Activated T-helper 1 cell treated with anti-CD3 and anti-CD28 coated beads, Interleukin-12 subunit alpha, Interleukin-12 subunit beta, Interleukin-2, Interleukin-4 antibody, amounts not matched to agents 30 ng/mL and 10 ng/mL and 1 ng/mL, durations not matched to agents 14 hours and 24 hours and 36 hours (primary cell): ENCODE results near the gene GAPDHS. TPM values are rescaled to one million over a fixed set of nuclear protein-coding genes. Genes with fewer than 3 reads are reported as not detected.
A peak's percentile ranks its signal among the peaks of the same experiment; 100 is the strongest.

Source experiments
- DNase-seq: peaks from one replicate; pipeline ENCODE4 v3.0.0; 2021; ENCODE audit warnings: low spot score
- H3K27ac Mint-ChIP-seq: one replicate; pipeline ENCODE4 v1.8.0; 2021; ENCODE audit warnings: mild to moderate bottlenecking, mixed read lengths
- H3K27me3 Mint-ChIP-seq: one replicate; pipeline ENCODE4 v1.8.0; 2022; ENCODE audit warnings: mild to moderate bottlenecking, moderate library complexity, mixed read lengths; ENCODE audit not compliant: insufficient read depth
- H3K36me3 Mint-ChIP-seq: one replicate; pipeline ENCODE4 v1.8.0; 2021; ENCODE audit warnings: low read depth, mixed read lengths
- H3K4me1 Mint-ChIP-seq: one replicate; pipeline ENCODE4 v1.8.0; 2021; ENCODE audit warnings: low read depth, mixed read lengths
- H3K4me3 Mint-ChIP-seq: one replicate; pipeline ENCODE4 v1.8.0; 2021; ENCODE audit warnings: mild to moderate bottlenecking, moderate library complexity, mixed read lengths
- H3K9me3 Mint-ChIP-seq: one replicate; pipeline ENCODE4 v1.8.0; 2021; ENCODE audit warnings: mixed read lengths
- intact Hi-C: fragments of 100-400 bp; cut with micrococcal nuclease; formaldehyde crosslinking; loops from one replicate; pipeline ENCODE4 v1.15.1; 2024
- total RNA-seq: library from RNA; stranded (reverse); gene quantifications from 2 replicates; pipeline ENCODE4 v1.2.3, GENCODE V29; 2022

GAPDHS gene
- total RNA-seq, 1 donor from 2014 or later: not detected

DNA sequence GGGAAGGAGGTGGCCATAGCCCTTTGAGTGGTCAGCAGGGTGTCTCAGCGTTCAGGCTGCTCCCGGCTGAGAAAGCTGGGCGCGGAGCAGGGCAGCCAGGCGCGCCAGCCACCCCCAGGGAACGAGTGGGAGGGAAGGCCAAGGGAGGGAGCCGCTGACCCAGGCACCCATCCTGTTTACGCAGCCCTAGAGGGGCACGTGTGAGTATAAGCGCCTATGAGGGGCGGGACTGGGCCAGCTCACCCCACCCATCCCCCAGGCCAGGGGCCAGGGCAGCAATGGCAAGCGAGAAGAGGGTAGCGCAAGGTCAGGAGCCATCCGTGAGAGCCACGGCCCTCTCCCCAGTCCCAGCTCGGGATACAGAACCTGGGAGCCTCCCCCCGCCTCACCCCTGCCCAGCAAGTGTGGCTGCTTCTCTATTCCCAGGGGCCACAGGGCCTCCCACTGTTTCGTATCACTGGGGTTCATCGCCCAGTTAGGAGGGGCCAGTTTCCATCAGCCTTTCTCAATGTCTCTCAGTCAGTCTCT is 18.9 kb upstream of the GAPDHS start:
- Mint-ChIP-seq H3K4me1 (peaks cover 3% of the 10 kb centered on the region), H3K36me3 (no peaks in the 10 kb centered on the region), H3K4me3 (no peak overlapping the region), H3K9me3 (no peaks in the 10 kb centered on the region), H3K27ac (no peak overlapping the region), H3K27me3 (peaks cover 25% of the 10 kb centered on the region)
- no peak for DNase-seq
- intact Hi-C loops: no loop called here

DNA sequence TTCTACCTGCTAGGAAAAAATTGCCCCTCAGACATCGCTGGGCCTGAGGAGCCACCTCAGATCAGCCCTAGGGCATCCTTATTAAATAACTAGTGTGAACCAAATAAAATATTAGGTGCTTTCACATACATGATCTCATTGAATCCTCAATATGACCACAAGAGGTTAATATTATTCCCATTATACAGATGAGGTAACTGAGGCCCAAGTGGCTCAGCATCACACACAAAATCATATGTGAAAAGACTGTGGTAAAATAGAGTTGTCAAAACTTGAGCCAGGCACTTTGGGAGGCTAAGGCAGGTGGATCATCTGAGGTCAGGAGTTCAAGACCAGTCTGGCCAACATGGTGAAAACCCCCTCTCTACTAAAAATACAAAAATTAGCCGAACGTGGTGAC is 16.9 kb upstream of the GAPDHS start:
- DNase-seq: no peak
- H3K27ac Mint-ChIP-seq: no peak overlapping the region
- H3K4me1 Mint-ChIP-seq: no peaks in the 10 kb centered on the region
- no peaks in the 10 kb centered on the region for H3K9me3 Mint-ChIP-seq
- H3K27me3 Mint-ChIP-seq: peaks cover 12% of the 10 kb centered on the region
- H3K4me3 Mint-ChIP-seq: no peak overlapping the region
- no peaks in the 10 kb centered on the region for H3K36me3 Mint-ChIP-seq
- intact Hi-C loops: no loop called here

DNA sequence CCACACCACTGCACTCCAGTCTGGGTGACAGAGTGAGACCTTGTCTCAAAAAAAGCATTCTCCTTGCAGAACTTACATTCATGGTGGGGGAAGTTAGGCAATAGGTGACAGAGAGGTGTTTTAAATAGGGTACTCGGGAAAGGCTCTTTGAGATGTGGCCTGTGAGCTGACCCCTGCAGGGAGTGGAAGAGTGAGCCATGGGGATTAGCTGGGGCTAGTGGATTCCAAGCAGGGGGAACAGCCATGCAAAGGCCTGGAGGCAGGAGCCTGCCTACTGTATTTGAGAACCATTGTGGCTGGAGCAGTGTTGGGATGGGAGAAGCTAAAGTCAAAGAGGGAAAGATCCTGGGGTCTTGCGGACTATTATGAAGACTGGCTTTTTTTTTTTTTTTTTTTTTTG is 15.9 kb upstream of the GAPDHS start:
- intact Hi-C loops: no loop called here
- H3K27me3 Mint-ChIP-seq: peaks cover 7% of the 10 kb centered on the region
- H3K9me3 Mint-ChIP-seq: no peaks in the 10 kb centered on the region
- no peak overlapping the region for H3K4me3 Mint-ChIP-seq
- no peaks in the 10 kb centered on the region for H3K4me1 Mint-ChIP-seq
- no peak overlapping the region for H3K27ac Mint-ChIP-seq
- DNase-seq: no peak
- H3K36me3 Mint-ChIP-seq: no peaks in the 10 kb centered on the region

DNA sequence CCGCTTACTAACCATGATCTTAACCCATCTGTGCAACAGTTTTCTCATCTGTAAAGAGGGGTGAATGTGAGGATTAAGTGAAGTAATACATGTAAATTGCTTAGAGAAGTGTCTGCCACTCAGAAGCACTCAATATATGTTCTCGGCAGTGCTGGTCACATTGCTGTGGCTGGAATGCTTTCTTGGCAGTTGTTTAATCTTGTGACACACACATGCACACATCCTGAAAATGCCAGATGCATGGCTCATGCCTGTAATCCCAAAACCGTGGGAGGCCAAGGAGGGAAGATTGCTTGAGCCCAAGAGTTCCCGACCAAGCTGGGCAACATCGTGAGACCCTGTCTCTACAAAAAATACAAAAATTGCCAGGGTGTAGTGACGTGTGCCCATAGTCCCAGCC is 14.9 kb upstream of the GAPDHS start:
- H3K27ac Mint-ChIP-seq: no peak overlapping the region

DNA sequence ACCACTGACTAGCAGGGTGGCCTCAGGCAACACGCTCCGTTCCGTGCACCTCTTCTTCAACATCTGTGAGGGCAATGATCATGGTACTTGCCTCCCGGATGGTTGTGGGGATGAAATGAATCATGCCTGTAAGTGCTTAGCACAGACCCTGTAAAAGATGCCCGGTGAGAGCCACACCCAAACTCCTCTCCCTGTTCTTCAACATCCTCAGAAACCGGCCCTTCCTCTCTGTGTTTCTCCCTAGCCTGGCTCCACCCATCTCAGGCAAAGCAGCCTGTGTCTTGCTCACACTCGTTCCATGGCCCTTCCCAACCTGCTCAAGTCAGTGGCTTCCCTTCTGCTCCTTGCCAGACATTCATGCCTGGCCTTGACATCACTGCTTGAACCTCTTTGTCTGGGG is 14.0 kb upstream of the GAPDHS start:
- peaks cover 6% of the 10 kb centered on the region for H3K27me3 Mint-ChIP-seq
- H3K27ac Mint-ChIP-seq: no peak overlapping the region
- intact Hi-C loops: no loop called here
- no peaks in the 10 kb centered on the region for H3K9me3 Mint-ChIP-seq
- no peaks in the 10 kb centered on the region for H3K36me3 Mint-ChIP-seq
- no peaks in the 10 kb centered on the region for H3K4me1 Mint-ChIP-seq
- H3K4me3 Mint-ChIP-seq: no peak overlapping the region
- no peak for DNase-seq

More for the DNA sequence above, 14.9 kb upstream of the GAPDHS start:
- H3K36me3 Mint-ChIP-seq: no peaks in the 10 kb centered on the region
- intact Hi-C loops: no loop called here
- no peaks in the 10 kb centered on the region for H3K4me1 Mint-ChIP-seq
- no peaks in the 10 kb centered on the region for H3K9me3 Mint-ChIP-seq
- H3K4me3 Mint-ChIP-seq: no peak overlapping the region
- H3K27me3 Mint-ChIP-seq: peaks cover 8% of the 10 kb centered on the region
- DNase-seq: no peak

DNA sequence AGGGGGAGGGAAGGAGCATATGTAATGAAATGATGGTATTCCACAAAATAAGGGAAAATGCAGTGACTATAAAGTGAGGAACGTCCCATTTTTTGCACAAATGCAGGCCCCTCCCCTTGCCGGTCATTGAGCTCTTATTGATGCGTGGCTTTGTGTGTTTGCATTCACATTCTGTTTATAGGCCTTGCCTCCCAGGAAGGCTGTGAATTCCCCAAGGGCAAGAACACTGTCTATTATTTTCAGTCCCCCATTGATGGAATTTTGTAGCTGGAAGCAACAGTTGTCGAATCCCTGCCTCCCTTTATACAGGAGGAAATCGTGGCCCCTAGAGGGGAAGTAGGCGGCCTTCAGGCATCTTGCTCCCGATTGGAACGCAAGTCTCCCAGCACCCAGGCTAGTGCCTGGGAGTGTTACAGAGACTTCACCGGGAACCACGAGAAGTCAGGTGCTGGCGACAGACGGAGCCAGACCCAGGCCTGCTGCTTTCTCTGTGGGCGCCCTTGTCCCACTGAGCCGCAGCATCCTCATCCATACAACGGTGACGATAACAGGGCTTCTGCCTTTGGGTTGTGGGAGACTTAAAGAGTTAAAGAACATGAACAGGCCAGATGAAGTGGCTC is 12.0 kb upstream of the GAPDHS start:
- Mint-ChIP-seq H3K36me3 (no peaks in the 10 kb centered on the region), H3K4me1 (no peaks in the 10 kb centered on the region), H3K27ac (no peak overlapping the region), H3K9me3 (no peaks in the 10 kb centered on the region), H3K27me3 (peaks cover 8% of the 10 kb centered on the region), H3K4me3 (no peak overlapping the region)
- intact Hi-C loops: no loop called here
- no peak for DNase-seq

DNA sequence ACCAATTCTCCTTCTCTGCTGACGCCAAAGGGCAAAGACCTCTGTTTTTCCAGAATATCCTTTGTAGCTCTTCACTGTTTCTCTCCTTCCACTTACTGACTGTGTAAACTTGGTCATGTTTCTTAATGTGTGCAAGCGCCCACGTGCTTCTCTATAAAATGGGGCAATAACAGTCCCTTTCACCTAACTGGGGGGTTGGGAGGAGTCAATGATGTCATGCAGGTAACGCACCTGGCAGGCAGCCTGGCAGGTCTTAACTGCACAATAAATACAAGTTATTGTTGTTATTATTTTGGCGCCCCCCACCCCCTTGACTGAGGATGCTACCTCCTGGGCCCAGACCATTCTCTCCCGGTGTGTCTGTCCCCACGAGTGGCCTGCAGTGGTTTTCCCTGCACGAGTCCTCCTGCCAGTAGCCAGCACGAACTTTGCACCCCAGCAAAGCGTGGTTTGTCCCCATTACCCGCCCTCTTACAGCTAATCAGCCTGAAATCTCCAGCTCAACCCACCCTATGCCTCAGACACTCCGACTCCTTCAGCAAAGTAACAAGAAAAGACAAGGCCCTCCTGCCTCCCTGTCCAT is 10.4 kb upstream of the GAPDHS start:
- no peaks in the 10 kb centered on the region for H3K9me3 Mint-ChIP-seq
- H3K27me3 Mint-ChIP-seq: peaks cover 9% of the 10 kb centered on the region
- no peak for DNase-seq
- no peak overlapping the region for H3K4me3 Mint-ChIP-seq
- H3K36me3 Mint-ChIP-seq: no peaks in the 10 kb centered on the region
- intact Hi-C loops: no loop called here
- no peak overlapping the region for H3K27ac Mint-ChIP-seq
- H3K4me1 Mint-ChIP-seq: no peaks in the 10 kb centered on the region

DNA sequence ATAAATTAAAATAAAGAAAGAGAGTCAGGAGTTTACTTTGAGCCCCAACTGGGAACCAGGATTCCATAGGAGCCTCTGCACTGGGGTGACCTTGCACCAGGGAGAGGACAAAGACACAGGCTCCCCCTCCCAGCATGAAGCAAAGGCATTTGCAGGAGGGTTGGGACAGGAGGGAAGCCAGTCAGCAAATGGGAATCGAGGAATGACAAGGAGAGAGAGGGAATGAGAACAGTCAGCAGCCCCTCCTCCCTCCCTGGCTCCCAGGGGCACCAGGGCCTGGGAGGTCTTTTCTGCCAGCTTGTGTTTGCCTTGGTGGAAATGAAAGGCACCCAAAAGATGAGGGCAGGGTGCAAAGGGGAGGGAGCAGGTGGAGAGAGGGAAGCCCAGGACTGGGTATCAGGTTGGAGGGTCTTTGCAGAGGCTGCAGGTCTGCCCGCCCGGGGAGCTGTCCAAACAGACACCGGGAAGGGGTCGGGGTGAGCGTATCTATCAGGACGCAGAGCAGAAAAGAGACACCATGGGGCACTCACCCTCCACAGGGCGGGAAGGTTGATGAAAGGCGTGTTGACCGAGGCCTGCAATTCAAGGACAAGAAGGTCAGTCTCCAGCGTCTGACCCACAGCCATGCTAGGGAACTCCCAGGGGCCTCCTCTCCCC is 8.9 kb upstream of the GAPDHS start:
- no peak overlapping the region for H3K27ac Mint-ChIP-seq
- no peak overlapping the region for H3K4me3 Mint-ChIP-seq
- DNase-seq: no peak
- H3K4me1 Mint-ChIP-seq: no peaks in the 10 kb centered on the region
- H3K27me3 Mint-ChIP-seq: peaks cover 11% of the 10 kb centered on the region
- H3K9me3 Mint-ChIP-seq: no peaks in the 10 kb centered on the region
- H3K36me3 Mint-ChIP-seq: no peaks in the 10 kb centered on the region
- intact Hi-C loops: no loop called here

DNA sequence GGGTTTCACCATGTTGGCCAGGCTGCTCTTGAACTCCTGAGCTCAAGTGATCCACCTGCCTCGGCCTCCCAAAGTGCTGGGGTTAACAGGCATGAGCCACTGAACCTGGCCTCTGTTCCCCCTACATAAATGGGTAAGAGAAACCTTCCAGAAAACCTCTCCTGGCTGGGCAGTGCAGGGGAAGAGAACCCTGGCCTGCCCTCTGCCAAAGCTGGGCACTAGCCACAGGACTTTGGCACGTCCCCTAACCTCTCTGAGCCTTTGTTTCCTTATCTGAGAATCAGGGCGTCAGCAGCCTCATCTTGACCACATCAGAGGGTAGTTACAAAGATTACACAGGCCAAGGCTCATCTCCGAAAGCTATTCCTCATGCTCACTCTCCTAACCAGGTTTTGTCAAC is 7.4 kb upstream of the GAPDHS start:
- Mint-ChIP-seq H3K4me1 (no peaks in the 10 kb centered on the region), H3K27ac (no peak overlapping the region), H3K36me3 (no peaks in the 10 kb centered on the region), H3K9me3 (no peaks in the 10 kb centered on the region), H3K4me3 (no peak overlapping the region), H3K27me3 (peaks cover 18% of the 10 kb centered on the region)
- DNase-seq: no peak
- intact Hi-C loops: no loop called here

DNA sequence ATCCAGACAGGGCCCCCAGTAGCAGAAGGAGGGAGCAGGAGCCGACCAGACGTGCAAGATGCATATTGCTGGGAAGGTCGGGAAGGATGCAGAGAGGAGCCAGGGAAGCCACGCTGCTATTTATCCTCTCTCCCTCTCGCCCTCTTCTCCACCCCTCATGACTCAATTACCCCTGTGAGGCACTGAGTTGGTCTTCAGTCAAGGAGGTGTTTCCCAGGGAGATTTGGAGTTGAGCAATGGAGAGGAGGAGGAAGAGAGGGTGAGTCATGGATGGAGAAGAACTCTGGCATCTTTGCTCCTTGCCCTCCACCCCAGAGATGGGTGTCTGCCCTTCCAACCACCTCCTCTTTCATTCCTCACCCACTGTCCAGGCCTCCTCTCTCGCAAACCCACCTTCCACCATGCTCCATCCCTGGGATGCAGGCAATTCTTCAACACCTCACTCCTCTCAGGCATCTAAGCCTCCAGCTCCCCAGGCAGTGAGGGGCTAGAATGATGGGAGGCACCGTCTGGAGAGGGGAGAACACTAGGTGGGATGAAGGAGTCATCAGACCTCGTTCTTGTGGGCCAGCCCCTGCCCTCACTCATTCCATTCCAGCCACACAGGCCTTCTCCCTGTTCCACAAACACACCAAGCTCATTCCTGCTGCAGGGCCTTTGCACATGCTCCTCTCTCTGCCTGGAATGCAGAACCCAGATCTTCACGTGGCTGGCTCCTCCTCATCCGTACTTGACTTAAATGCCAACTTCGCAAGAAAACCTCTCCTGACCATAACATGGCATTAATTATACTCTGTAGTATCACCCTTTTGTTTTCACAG is 4.8 kb upstream of the GAPDHS start, which contains the start of gene SBSN:
SBSN (minus strand) TSS at position 94 of the 821 bp plus-strand sequence; CDS start at position 64, 30 bp downstream.
- H3K27me3 Mint-ChIP-seq: peaks cover 24% of the 10 kb centered on the region
- H3K36me3 Mint-ChIP-seq: no peaks in the 10 kb centered on the region
- DNase-seq: no peak
- intact Hi-C loops: no loop called here
- H3K27ac Mint-ChIP-seq: no peak within 1 kb of the TSS
- H3K4me3 Mint-ChIP-seq: no peak within 1 kb of the TSS
- no peaks in the 10 kb centered on the region for H3K4me1 Mint-ChIP-seq
- H3K9me3 Mint-ChIP-seq: no peaks in the 10 kb centered on the region

DNA sequence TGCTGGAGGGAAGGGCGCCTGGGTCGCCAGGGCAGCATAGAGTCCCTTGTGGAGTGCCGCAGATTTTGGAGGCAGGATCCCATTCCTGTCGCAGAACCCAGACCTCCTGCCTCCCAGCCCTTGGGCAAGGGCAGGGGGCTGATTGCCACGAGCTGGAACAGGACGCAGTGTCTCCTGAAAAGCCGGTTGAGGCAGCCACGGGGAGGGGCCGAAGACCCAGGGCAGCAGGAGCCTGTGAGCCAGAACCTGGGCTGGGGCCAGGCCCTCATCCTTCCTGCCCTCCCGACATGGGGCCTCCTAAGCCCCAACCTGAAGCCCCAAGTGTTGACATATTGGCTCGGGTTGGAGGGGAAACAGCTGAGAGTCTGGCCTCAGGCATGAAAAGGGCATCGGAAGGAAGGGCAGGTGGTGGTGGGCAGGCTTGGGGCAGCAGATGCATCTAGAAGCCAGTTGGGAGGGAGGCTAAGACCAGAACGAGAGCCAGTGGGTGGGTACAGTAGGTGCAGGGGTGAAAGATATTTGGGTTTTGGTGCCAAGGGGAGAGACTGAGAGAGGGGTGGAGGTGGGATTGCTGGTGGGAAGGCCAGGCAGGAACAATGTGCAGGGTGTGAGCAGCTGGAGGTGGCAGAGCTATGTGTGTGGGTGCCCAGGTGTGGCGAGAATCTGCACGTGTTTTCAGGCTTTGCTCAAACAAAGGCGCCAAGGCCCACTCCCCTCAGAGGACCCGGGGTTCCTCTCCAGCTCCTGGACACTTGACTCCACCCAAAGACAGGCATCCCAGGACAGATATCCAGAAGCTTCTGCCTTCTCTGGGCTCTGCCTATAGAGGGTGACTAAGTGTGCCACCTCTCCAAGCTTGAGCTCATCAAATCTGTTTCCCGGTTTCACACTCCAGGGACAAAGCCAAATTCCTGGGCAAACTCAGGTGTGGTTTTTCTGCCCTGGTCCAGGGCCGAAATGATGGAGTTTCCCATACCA is 3.7 kb upstream of the GAPDHS start:
- H3K4me1 Mint-ChIP-seq: peaks cover 7% of the 10 kb centered on the region
- no peaks in the 10 kb centered on the region for H3K36me3 Mint-ChIP-seq
- H3K27me3 Mint-ChIP-seq: peaks cover 30% of the 10 kb centered on the region
- no peak overlapping the region for H3K27ac Mint-ChIP-seq
- no peaks in the 10 kb centered on the region for H3K9me3 Mint-ChIP-seq
- H3K4me3 Mint-ChIP-seq: no peak overlapping the region
- intact Hi-C loops: no loop called here
- no peak for DNase-seq

DNA sequence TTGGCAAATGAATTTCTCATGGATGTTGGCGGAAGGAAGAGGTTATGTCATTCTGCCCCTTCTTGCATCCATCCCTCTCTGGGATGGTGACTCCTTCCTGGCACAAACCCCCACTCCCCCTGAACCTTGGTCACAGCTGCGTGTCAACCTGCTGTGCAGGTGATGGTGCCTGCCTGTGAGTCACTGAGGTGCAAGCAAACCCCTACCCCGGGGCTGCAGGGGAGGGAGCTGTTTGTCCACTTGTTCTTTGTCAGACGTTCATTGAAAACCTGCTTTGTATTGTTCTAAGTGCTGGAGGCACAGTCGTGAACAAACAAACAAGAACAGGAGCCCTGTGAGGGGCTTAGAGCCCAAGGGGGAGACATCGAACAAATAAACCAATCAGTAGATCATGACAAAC is 2.0 kb upstream of the GAPDHS start:
- peak overlapping the region; percentile 18 for H3K27ac Mint-ChIP-seq
- H3K27me3 Mint-ChIP-seq: peaks cover 30% of the 10 kb centered on the region
- no peaks in the 10 kb centered on the region for H3K36me3 Mint-ChIP-seq
- H3K4me3 Mint-ChIP-seq: no peak overlapping the region
- H3K4me1 Mint-ChIP-seq: peaks cover 7% of the 10 kb centered on the region
- intact Hi-C loops: no loop called here
- no peaks in the 10 kb centered on the region for H3K9me3 Mint-ChIP-seq
- DNase-seq: no peak
